HEK293 (cell line): ENCODE results near the gene TUBG1.

Source experiments
- ZNF121 ChIP-seq: fragments of 450-650 bp; formaldehyde crosslinking; IDR thresholded peaks from 2 replicates; pipeline ENCODE4 v1.5.1; 2016; ENCODE audit warnings: missing biosample characterization, missing genetic modification characterization
- ZNF174 ChIP-seq: fragments of 450-650 bp; formaldehyde crosslinking; IDR thresholded peaks from 2 replicates; pipeline ENCODE4 v1.5.0; 2017; ENCODE audit warnings: missing biosample characterization, mild to moderate bottlenecking, missing genetic modification characterization
- ZNF423 ChIP-seq: fragments of 450-650 bp; formaldehyde crosslinking; IDR thresholded peaks from 2 replicates; pipeline ENCODE4 v1.5.1; 2016; ENCODE audit warnings: missing biosample characterization, missing genetic modification characterization
- ZNF549 ChIP-seq: fragments of 450-650 bp; IDR thresholded peaks from 2 replicates; pipeline ENCODE4 v1.5.1; 2018; ENCODE audit warnings: missing biosample characterization, missing genetic modification characterization, mild to moderate bottlenecking, inconsistent platforms, moderate library complexity
- TF ChIP-seq, protein P1 (sequence below): fragments of 450-650 bp; formaldehyde crosslinking; IDR thresholded peaks from 2 replicates; pipeline ENCODE4 v1.5.1; 2016; ENCODE audit warnings: missing biosample characterization, missing genetic modification characterization

DNA sequence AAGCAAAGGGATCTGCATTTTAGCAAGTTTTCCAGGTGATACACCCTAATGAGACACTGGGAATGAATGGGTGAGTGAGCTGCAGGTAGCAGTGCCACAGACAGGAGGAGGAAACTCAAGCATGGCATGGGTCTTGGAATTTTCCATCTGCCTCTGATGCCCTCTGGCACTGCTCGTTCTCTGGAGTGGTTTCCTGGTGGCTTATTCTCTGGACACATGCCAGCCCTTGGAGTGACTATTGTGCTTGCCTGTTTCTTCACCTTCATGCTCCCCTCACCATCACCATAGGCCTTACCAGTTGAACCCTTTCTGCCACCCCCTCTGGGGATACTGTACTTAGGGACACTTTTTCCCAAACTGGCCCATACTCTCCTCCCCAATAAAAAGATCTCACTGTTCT, 45.9 kb upstream of the TUBG1 start:
- no peak for TF ChIP-seq ZNF549 (tag by site-specific recombination)
- TF ChIP-seq ZNF174 (tag by site-specific recombination): no peak
- TF ChIP-seq, protein P1, sequence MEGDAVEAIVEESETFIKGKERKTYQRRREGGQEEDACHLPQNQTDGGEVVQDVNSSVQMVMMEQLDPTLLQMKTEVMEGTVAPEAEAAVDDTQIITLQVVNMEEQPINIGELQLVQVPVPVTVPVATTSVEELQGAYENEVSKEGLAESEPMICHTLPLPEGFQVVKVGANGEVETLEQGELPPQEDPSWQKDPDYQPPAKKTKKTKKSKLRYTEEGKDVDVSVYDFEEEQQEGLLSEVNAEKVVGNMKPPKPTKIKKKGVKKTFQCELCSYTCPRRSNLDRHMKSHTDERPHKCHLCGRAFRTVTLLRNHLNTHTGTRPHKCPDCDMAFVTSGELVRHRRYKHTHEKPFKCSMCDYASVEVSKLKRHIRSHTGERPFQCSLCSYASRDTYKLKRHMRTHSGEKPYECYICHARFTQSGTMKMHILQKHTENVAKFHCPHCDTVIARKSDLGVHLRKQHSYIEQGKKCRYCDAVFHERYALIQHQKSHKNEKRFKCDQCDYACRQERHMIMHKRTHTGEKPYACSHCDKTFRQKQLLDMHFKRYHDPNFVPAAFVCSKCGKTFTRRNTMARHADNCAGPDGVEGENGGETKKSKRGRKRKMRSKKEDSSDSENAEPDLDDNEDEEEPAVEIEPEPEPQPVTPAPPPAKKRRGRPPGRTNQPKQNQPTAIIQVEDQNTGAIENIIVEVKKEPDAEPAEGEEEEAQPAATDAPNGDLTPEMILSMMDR (tag by site-specific recombination): no peak
- TF ChIP-seq ZNF423 (tag by site-specific recombination): no peak
- TF ChIP-seq ZNF121 (tag by site-specific recombination): no peak
